OCI-LY3 (cell line): ENCODE data around the gene RHBDL3.

Experiments used
- H2AFZ ChIP-seq: fragments of 200-600, 300-600 bp; shearing (Covaris generic); 2 replicates; pipeline ENCODE4 v1.6.0; 2014; ENCODE audit warnings: antibody characterized with exemption, low read depth, low read length
- H3K27ac ChIP-seq: fragments of 200-600, 300-600 bp; sonication (generic); 2 replicates; pipeline ENCODE4 v1.5.1; 2014; ENCODE audit warnings: mild to moderate bottlenecking, low read length, moderate library complexity, mixed read lengths
- H3K27me3 ChIP-seq: fragments of 200-600, 300-600 bp; sonication (generic); 2 replicates; pipeline ENCODE4 v1.6.1; 2014; ENCODE audit warnings: low read depth, low read length, mixed read lengths
- H3K36me3 ChIP-seq: fragments of 200-600, 300-600 bp; sonication (generic); replicated peaks from 2 replicates; pipeline ENCODE3; 2014; ENCODE audit warnings: low read depth, low read length, mixed read lengths
- H3K4me1 ChIP-seq: fragments of 300-600, 200-600 bp; sonication (generic); 2 replicates; pipeline ENCODE4 v1.6.1; 2014; ENCODE audit warnings: low read length, mixed read lengths
- H3K4me2 ChIP-seq: fragments of 200-600, 300-600 bp; sonication (generic); 2 replicates; pipeline ENCODE4 v1.6.1; 2014; ENCODE audit warnings: low read length, mixed read lengths
- H3K4me3 ChIP-seq: fragments of 300-600, 200-600 bp; sonication (generic); 2 replicates; pipeline ENCODE4 v1.5.1; 2014; ENCODE audit warnings: antibody characterized with exemption, mild to moderate bottlenecking, low read length, moderate library complexity
- H3K79me2 ChIP-seq: fragments of 300-600, 200-600 bp; shearing (Covaris generic); 2 replicates; pipeline ENCODE4 v1.6.1; 2014; ENCODE audit warnings: mild to moderate bottlenecking, low read length, mixed read lengths
- H3K9ac ChIP-seq: fragments of 300-600, 200-600 bp; shearing (Covaris generic); 2 replicates; pipeline ENCODE4 v1.6.0; 2014; ENCODE audit warnings: mild to moderate bottlenecking, low read length, moderate library complexity
- H3K9me3 ChIP-seq: fragments of 200-600, 300-600 bp; shearing (Covaris generic); 2 replicates; pipeline ENCODE4 v1.6.1; 2014; ENCODE audit warnings: low read length, mixed read lengths; ENCODE audit not compliant: insufficient read depth
- H4K20me1 ChIP-seq: fragments of 200-600, 300-600 bp; sonication (generic); 2 replicates; pipeline ENCODE4 v1.6.1; 2016; ENCODE audit warnings: low read length, mixed read lengths; ENCODE audit not compliant: insufficient read depth
- EZH2phosphoT487 ChIP-seq: fragments of 200-600 bp; shearing (Covaris generic); IDR thresholded peaks from 2 replicates; pipeline ENCODE4 v1.6.1; 2018; ENCODE audit warnings: antibody characterized with exemption, mixed run types, low read depth
- TF ChIP-seq, protein P1 (sequence below): fragments of 200-600, 300-600 bp; sonication (generic); IDR thresholded peaks from 2 replicates; pipeline ENCODE4 v1.5.1; 2014; ENCODE audit warnings: antibody characterized with exemption, low read length, low read depth

The RHBDL3 gene

DNA sequence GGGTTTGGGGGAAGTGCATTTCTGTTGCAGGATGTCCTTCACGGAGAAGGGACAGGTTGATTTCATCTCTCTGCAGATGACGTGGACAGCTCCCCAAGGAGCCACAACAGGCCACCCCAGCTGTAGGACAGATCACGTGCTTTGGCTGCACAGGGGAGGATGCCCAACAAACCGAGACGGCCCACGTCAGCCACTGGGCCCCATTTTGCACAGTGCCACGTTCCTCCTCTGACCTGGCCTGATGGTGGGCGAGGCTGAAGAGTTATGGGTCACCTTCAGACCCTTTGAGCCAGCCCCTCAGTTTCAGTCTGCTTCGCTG lies 9.0 kb upstream of the RHBDL3 start:
- Histone ChIP-seq H3K79me2 (no peaks in the 10 kb centered on the region), H3K36me3 (no peaks in the 10 kb centered on the region), H3K9me3 (no peaks in the 10 kb centered on the region), H3K4me3 (no peak overlapping the region), H3K9ac (no peak overlapping the region), H3K27ac (no peak overlapping the region), H3K4me2 (peak overlapping the region; percentile 19; the same call in 1 of the 2 replicates), H3K4me1 (peaks cover 10% of the 10 kb centered on the region), H4K20me1 (no peaks in the 10 kb centered on the region), H2AFZ (0 out of 2 replicates have a peak overlapping the region, but pooled peaks have one; percentile 11), H3K27me3 (peaks cover 52% of the 10 kb centered on the region)
- no peak for TF ChIP-seq EZH2phosphoT487
- TF ChIP-seq, protein P1, sequence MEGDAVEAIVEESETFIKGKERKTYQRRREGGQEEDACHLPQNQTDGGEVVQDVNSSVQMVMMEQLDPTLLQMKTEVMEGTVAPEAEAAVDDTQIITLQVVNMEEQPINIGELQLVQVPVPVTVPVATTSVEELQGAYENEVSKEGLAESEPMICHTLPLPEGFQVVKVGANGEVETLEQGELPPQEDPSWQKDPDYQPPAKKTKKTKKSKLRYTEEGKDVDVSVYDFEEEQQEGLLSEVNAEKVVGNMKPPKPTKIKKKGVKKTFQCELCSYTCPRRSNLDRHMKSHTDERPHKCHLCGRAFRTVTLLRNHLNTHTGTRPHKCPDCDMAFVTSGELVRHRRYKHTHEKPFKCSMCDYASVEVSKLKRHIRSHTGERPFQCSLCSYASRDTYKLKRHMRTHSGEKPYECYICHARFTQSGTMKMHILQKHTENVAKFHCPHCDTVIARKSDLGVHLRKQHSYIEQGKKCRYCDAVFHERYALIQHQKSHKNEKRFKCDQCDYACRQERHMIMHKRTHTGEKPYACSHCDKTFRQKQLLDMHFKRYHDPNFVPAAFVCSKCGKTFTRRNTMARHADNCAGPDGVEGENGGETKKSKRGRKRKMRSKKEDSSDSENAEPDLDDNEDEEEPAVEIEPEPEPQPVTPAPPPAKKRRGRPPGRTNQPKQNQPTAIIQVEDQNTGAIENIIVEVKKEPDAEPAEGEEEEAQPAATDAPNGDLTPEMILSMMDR = no peak

DNA sequence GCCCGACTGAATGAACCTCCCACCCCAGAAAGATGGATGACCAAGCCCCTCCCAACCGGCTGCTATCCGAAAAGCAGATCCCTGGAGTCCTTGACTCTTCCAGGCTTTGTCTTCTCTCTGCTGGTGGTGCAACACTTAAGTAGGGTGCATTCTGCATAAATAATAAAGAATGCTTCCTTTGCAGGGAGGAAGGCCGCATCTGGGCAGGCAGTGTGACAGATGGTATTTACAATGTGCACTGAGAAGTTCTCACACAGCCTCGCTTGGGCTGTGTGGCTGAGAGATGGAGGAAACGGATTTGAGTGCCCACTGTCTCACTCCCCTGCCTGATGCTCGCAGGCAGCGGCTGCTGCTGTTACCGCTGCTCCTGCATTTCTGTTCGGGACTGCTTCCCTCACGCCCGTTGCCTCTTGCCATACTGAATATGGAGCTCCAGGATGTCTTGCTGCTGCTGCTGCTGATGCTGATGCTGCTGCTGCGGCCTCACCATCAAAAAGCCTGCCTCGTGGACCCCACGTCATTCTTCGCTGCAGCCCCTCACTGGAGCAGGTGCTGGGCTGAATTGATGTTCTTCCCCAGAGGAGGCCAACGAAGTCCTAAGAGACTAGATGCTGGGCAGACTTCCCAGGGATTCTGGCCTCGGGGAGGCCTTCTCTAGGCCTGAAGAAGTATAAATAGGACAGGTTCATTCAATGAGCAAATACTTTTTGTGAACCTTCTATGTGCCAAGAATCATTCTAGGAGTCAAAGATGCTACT lies 7.1 kb upstream of the RHBDL3 start:
- Histone ChIP-seq H3K4me3 (no peak overlapping the region), H3K27me3 (peaks cover 67% of the 10 kb centered on the region), H2AFZ (no peak overlapping the region), H3K79me2 (no peaks in the 10 kb centered on the region), H3K9me3 (no peaks in the 10 kb centered on the region), H4K20me1 (peaks cover 5% of the 10 kb centered on the region; the same call in 1 of the 2 replicates), H3K4me2 (no peak overlapping the region), H3K27ac (no peak overlapping the region), H3K36me3 (no peaks in the 10 kb centered on the region), H3K9ac (no peak overlapping the region), H3K4me1 (peaks cover 8% of the 10 kb centered on the region)
- TF ChIP-seq EZH2phosphoT487 = no peak
- TF ChIP-seq, protein P1 = no peak

DNA sequence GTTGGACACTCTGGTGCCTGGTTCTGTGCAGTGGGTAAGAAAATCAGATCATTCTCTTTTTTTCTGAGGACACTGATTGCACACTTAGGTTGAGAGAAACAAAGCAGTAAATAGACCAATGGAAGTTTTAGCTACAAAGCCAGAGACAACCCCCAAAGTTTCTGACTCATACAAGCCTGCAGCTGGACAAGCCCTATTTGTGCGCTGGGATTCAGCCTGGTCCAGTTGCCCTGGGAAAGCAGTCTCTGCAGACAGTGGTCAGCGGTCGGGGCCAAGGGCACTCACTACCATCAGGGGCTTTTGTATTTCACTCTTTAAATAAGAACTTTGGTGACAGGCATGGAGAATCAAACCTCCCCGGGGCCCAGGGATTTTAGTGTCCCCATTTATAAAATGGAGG lies 6.0 kb upstream of the RHBDL3 start:
- no peak overlapping the region for H3K9ac ChIP-seq
- no peaks in the 10 kb centered on the region for H3K36me3 ChIP-seq
- H3K4me1 ChIP-seq = peaks cover 8% of the 10 kb centered on the region
- H3K27me3 ChIP-seq = peaks cover 76% of the 10 kb centered on the region
- H3K79me2 ChIP-seq = no peaks in the 10 kb centered on the region
- H3K4me2 ChIP-seq = no peak overlapping the region
- H4K20me1 ChIP-seq = peaks cover 8% of the 10 kb centered on the region; the same call in 1 of the 2 replicates
- TF ChIP-seq, protein P1 = no peak
- no peak for TF ChIP-seq EZH2phosphoT487
- H3K4me3 ChIP-seq = no peak overlapping the region
- no peaks in the 10 kb centered on the region for H3K9me3 ChIP-seq
- H2AFZ ChIP-seq = no peak overlapping the region
- H3K27ac ChIP-seq = no peak overlapping the region

DNA sequence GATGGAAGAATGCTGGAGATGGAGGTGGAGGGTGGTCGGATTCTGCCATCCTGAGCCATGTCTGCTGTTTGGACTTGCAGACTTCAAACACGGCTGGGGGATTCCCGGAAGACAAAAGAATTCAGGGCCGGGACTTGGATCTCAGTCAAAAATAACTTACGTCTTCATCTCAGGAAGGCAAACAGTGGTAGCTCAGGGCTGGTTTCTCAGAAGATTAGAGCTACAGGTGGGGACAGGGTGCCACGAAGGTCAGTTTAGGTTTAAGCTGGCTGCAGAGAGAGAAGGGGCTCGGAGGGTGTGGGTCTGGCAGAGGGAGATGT lies 4.3 kb upstream of the RHBDL3 start:
- Histone ChIP-seq H3K4me1 (peaks cover 12% of the 10 kb centered on the region), H2AFZ (no peak overlapping the region), H3K27me3 (peaks cover 76% of the 10 kb centered on the region), H3K4me2 (no peak overlapping the region), H3K9me3 (no peaks in the 10 kb centered on the region), H3K27ac (no peak overlapping the region), H3K9ac (no peak overlapping the region), H3K4me3 (no peak overlapping the region), H3K79me2 (no peaks in the 10 kb centered on the region), H3K36me3 (no peaks in the 10 kb centered on the region), H4K20me1 (peaks cover 8% of the 10 kb centered on the region; the same call in 1 of the 2 replicates)
- TF ChIP-seq EZH2phosphoT487 = no peak
- TF ChIP-seq, protein P1 = no peak
